ENCODE data around the gene CCDC85A.

DNA sequence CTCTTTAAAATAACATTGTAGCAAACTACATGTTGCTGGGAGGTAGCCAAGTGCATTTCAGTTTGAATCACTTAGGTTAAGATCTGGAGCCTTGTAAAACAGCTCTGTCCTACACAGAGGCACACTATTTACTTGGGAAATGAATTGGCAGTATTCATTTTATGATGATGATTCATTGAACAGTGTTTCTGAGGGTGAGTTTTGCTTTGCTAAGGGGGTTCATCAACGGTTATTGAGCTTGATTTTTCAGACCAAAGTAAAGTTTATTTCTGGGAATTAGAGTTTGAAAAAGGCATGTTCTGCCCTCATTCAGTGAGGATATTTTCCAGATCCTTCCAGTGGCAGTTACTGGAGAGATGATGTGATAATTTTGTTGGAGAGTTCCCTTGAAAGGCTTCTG lies 55.6 kb downstream of the CCDC85A start:
- TF ChIP-seq, protein P1, sequence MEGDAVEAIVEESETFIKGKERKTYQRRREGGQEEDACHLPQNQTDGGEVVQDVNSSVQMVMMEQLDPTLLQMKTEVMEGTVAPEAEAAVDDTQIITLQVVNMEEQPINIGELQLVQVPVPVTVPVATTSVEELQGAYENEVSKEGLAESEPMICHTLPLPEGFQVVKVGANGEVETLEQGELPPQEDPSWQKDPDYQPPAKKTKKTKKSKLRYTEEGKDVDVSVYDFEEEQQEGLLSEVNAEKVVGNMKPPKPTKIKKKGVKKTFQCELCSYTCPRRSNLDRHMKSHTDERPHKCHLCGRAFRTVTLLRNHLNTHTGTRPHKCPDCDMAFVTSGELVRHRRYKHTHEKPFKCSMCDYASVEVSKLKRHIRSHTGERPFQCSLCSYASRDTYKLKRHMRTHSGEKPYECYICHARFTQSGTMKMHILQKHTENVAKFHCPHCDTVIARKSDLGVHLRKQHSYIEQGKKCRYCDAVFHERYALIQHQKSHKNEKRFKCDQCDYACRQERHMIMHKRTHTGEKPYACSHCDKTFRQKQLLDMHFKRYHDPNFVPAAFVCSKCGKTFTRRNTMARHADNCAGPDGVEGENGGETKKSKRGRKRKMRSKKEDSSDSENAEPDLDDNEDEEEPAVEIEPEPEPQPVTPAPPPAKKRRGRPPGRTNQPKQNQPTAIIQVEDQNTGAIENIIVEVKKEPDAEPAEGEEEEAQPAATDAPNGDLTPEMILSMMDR (IDR thresholded peaks at IDR 0.05; ENCODE audit: poor library complexity, severe bottlenecking), result no peak
- no peak for TF ChIP-seq POLR2AphosphoS5 (IDR thresholded peaks at IDR 0.05)
- no peak for TF ChIP-seq EZH2 (IDR thresholded peaks at IDR 0.05; ENCODE audit: borderline replicate concordance, insufficient read depth, low read length, poor library complexity, severe bottlenecking)
- TF ChIP-seq TAF1 (IDR thresholded peaks at IDR 0.05; ENCODE audit: low read depth), result no peak
- TF ChIP-seq, protein P2, sequence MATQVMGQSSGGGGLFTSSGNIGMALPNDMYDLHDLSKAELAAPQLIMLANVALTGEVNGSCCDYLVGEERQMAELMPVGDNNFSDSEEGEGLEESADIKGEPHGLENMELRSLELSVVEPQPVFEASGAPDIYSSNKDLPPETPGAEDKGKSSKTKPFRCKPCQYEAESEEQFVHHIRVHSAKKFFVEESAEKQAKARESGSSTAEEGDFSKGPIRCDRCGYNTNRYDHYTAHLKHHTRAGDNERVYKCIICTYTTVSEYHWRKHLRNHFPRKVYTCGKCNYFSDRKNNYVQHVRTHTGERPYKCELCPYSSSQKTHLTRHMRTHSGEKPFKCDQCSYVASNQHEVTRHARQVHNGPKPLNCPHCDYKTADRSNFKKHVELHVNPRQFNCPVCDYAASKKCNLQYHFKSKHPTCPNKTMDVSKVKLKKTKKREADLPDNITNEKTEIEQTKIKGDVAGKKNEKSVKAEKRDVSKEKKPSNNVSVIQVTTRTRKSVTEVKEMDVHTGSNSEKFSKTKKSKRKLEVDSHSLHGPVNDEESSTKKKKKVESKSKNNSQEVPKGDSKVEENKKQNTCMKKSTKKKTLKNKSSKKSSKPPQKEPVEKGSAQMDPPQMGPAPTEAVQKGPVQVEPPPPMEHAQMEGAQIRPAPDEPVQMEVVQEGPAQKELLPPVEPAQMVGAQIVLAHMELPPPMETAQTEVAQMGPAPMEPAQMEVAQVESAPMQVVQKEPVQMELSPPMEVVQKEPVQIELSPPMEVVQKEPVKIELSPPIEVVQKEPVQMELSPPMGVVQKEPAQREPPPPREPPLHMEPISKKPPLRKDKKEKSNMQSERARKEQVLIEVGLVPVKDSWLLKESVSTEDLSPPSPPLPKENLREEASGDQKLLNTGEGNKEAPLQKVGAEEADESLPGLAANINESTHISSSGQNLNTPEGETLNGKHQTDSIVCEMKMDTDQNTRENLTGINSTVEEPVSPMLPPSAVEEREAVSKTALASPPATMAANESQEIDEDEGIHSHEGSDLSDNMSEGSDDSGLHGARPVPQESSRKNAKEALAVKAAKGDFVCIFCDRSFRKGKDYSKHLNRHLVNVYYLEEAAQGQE (IDR thresholded peaks at IDR 0.05; ENCODE audit: borderline replicate concordance), result no peak
- no peak for TF ChIP-seq MXI1 (conservative IDR thresholded peaks at IDR 0.05; ENCODE audit: poor library complexity, severe bottlenecking)
